HL-60 (cell line): ENCODE results near the gene DNAH1.

Source experiments
- CTCF ChIP-seq: IDR thresholded peaks from one replicate; pipeline ENCODE4 v1.5.1; 2011; ENCODE audit warnings: low read length, control low read depth, inconsistent platforms; ENCODE audit not compliant: insufficient read depth
- GABPA ChIP-seq: IDR thresholded peaks from 2 replicates; pipeline ENCODE4 v1.6.1; 2012; ENCODE audit warnings: low read depth
- POLR2AphosphoS5 ChIP-seq: IDR thresholded peaks from 2 replicates; pipeline ENCODE4 v1.6.1; 2012; ENCODE audit warnings: low read depth
- REST ChIP-seq: IDR thresholded peaks from 2 replicates; pipeline ENCODE4 v1.6.1; 2012; ENCODE audit warnings: low read depth; ENCODE audit not compliant: insufficient replicate concordance
- SPI1 ChIP-seq: IDR thresholded peaks from 2 replicates; pipeline ENCODE4 v1.6.1; 2012; ENCODE audit warnings: low read depth, mild to moderate bottlenecking, borderline replicate concordance

- TF ChIP-seq GABPA (no peak), CTCF (no peak), POLR2AphosphoS5 (no peak), REST (no peak), SPI1 (no peak)
Observed at GRCh38 chr3:52326976-52327375, 10.9 kb downstream of the DNAH1 start.
